Adrenal gland (tissue), 12 donors: Measurements from ENCODE around the gene MOB2. TPM values are rescaled to one million over a fixed set of nuclear protein-coding genes. Genes with fewer than 3 reads are reported as not detected.

Experiments used
- DNase-seq, 7 donors: peaks; one replicate each; pipeline ENCODE4 v3.0.0-alpha.2; 2019 to 2020
- H3K27ac ChIP-seq, 5 donors: fragments of 200-600 bp; sonication (generic) in 4 of 5; 1 replicate in 3 of 5; 2 replicates in 2 of 5; pipeline versions ENCODE4 v1.5.1 to v1.8.0; 2016 to 2020; ENCODE audit warnings: mild to moderate bottlenecking in 1 of 5
- H3K27me3 ChIP-seq: fragments of 200-600 bp; 2 replicates; pipeline ENCODE4 v1.8.0; 2021
- H3K36me3 ChIP-seq, 2 donors: fragments of 200-600 bp; replicated peaks in 1 of 2; 1 replicate in 1 of 2; 2 replicates in 1 of 2; pipeline versions ENCODE4 v1.5.1 to v1.8.0; 2018 to 2022
- H3K4me1 ChIP-seq, 2 donors: fragments of 200-600 bp; replicated peaks in 1 of 2; 1 replicate in 1 of 2; 2 replicates in 1 of 2; pipeline versions ENCODE4 v1.5.1 to v1.8.0; 2018 to 2021
- H3K4me3 ChIP-seq, 4 donors: fragments of 200-600 bp; sonication (generic) in 3 of 4; one replicate each; pipeline ENCODE4 v1.5.1; 2016 to 2018
- H3K9me3 ChIP-seq, 3 donors: fragments of 200-600 bp; sonication (generic) in 1 of 3; replicated peaks in 1 of 3; 1 replicate in 2 of 3; 2 replicates in 1 of 3; pipeline versions ENCODE4 v1.5.1 to v1.8.0; 2016 to 2021
- POLR2A ChIP-seq, 2 donors: fragments of 450-650 bp; IDR thresholded peaks; one replicate each; pipeline ENCODE4 v1.6.1; 2017; ENCODE audit warnings: antibody characterized with exemption in 2 of 2, mild to moderate bottlenecking in 2 of 2, moderate library complexity in 1 of 2
- WGBS, 4 donors: extraction: QIAGEN DNeasy Blood & Tissue Kit in 2 of 4; methylation state at CpG; one replicate each; pipeline versions ENCODE4 v1.1.5 to v1.1.7; 2013 to 2017; 5-methylcytosine and 5-hydroxymethylcytosine counted together
- intact Hi-C, 2 donors: fragments of 100-400 bp; cut with DNase I; formaldehyde crosslinking; loops; one replicate each; pipeline versions ENCODE4 v1.14.1 to v1.15.0; 2022 to 2023
- polyA plus RNA-seq, 3 donors: library from polyadenylated mRNA; stranded (reverse); fragments of 200-250 nt in 2 of 3; fragments of 350-450 nt in 1 of 3; fragmentation: Illumina TruSeq in 1 of 3; extraction: RNeasy Lipid Tissue Mini Kit (QIAGEN cat#74804) in 1 of 3; gene quantifications; one replicate each; pipeline ENCODE4 v1.2.3, GENCODE V29; 2013 to 2014
- total RNA-seq, 9 donors: library from RNA; depleted of rRNA in 4 of 9; stranded (reverse); fragments of >200 nt in 4 of 9; fragments of 120-200 nt in 1 of 9; fragmentation: NEBNext Ultra II Directional in 1 of 9; extraction: Animal tissue kit (Norgen Biotek cat#: 25700) in 1 of 9; gene quantifications; one replicate each; pipeline versions ENCODE4 v1.1.0 to v1.2.4, GENCODE V29; 2013 to 2023
- TF ChIP-seq, protein P1 (sequence below), 6 experiments: fragments of 450-650 bp in 4 of 6; fragments of 200-600 bp in 2 of 6; sonication (generic) in 1 of 6; IDR thresholded peaks; 1 replicate in 5 of 6; 2 replicates in 1 of 6; pipeline versions ENCODE4 v1.5.1 to v1.8.0; 2016 to 2021; ENCODE audit warnings: antibody characterized with exemption in 6 of 6, mild to moderate bottlenecking in 2 of 6, moderate library complexity in 1 of 6
- donor health status: healthy with polysubstance abuse.
- donor health status: Bipolar disorder and iron deficiency.
- donor health status: DM: yes; HTN: yes; CAD: no.
- donor health status: DM: no; HTN: no; CAD: no.
- donor health status: DM: no; HTN: no; CAD: no.
- donor health status: DM: yes; HTN: yes; CAD: no.

Gene MOB2
- total and polyA plus RNA-seq, 12 donors, result 11.2 to 43.3 (median 30.6) TPM

DNA sequence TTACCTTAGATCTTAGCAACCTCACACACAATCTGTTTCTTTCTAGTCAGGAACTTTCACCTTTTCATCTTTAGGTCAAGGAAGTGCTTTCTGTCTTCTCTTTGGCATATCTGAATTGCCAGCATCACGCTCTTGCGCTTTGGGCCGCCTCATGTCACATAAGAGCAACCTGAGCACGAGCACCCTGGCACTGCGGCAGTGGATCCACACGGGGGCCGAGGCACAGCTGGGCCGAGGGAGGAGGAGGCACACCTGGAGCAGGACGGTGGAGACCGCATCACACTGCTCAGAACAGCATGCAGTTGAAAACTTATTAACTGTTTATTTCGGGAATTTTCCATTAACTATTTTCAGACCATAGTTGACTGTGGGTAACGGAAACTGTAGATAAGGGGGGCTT, 10.7 kb downstream of the MOB2 start:
- Histone ChIP-seq H3K4me1 (no peaks in the 10 kb centered on the region), H3K4me3 (no peak overlapping the region), H3K27me3 (no peaks in the 10 kb centered on the region), H3K36me3 (peaks cover 0 to 51% of the 10 kb centered on the region in 2 donors), H3K27ac (no peak overlapping the region), H3K9me3 (no peaks in the 10 kb centered on the region)
- intact Hi-C loops, result loop anchor here in 1 of 2 donors (10.0 kb wide), 1 partner anchor 61 kb away; no protein-coding TSS in a partner anchor
- TF ChIP-seq, protein P1, sequence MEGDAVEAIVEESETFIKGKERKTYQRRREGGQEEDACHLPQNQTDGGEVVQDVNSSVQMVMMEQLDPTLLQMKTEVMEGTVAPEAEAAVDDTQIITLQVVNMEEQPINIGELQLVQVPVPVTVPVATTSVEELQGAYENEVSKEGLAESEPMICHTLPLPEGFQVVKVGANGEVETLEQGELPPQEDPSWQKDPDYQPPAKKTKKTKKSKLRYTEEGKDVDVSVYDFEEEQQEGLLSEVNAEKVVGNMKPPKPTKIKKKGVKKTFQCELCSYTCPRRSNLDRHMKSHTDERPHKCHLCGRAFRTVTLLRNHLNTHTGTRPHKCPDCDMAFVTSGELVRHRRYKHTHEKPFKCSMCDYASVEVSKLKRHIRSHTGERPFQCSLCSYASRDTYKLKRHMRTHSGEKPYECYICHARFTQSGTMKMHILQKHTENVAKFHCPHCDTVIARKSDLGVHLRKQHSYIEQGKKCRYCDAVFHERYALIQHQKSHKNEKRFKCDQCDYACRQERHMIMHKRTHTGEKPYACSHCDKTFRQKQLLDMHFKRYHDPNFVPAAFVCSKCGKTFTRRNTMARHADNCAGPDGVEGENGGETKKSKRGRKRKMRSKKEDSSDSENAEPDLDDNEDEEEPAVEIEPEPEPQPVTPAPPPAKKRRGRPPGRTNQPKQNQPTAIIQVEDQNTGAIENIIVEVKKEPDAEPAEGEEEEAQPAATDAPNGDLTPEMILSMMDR (IDR thresholded peaks at IDR 0.05), result no peak
- no peak for TF ChIP-seq POLR2A (IDR thresholded peaks at IDR 0.05)
- DNase-seq, result no peak
- WGBS, 4 donors, result 90 to 98% (median 96%) methylated on average over 12 of the region's 12 CpGs

DNA sequence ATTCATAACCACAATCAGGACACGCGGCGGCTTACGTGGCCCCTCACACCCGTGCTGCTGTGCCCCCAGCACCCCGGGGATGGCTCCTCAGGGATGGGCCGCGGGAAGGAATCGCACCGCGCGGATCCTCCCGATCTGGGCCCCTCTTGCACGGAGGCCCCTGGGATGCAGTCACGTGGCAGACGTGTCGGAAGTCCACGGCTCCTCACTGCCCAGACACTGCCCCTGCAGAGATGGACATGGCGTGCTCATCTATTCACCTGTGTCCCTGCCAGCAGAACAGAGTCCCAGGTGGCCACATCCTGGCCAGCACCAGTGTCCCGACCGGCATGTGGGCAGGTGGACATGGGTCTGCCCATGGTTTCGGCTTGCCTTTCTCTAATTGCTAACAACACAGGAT, 12.8 kb downstream of the MOB2 start:
- Histone ChIP-seq H3K27ac (no peak overlapping the region), H3K27me3 (no peaks in the 10 kb centered on the region), H3K4me3 (no peak overlapping the region), H3K9me3 (no peaks in the 10 kb centered on the region), H3K36me3 (peaks cover 0 to 48% of the 10 kb centered on the region in 2 donors), H3K4me1 (peaks cover 0 to 2% of the 10 kb centered on the region in 2 donors)
- no peak for DNase-seq
- TF ChIP-seq, protein P1 (IDR thresholded peaks at IDR 0.05), result no peak
- TF ChIP-seq POLR2A (IDR thresholded peaks at IDR 0.05), result no peak
- 95 to 98% (median 95%) methylated on average over 21 to 22 of the region's 22 CpGs for WGBS, 4 donors
- intact Hi-C loops, result loop anchor here in 1 of 2 donors (10.0 kb wide), 1 partner anchor 59 kb away; no protein-coding TSS in a partner anchor

DNA sequence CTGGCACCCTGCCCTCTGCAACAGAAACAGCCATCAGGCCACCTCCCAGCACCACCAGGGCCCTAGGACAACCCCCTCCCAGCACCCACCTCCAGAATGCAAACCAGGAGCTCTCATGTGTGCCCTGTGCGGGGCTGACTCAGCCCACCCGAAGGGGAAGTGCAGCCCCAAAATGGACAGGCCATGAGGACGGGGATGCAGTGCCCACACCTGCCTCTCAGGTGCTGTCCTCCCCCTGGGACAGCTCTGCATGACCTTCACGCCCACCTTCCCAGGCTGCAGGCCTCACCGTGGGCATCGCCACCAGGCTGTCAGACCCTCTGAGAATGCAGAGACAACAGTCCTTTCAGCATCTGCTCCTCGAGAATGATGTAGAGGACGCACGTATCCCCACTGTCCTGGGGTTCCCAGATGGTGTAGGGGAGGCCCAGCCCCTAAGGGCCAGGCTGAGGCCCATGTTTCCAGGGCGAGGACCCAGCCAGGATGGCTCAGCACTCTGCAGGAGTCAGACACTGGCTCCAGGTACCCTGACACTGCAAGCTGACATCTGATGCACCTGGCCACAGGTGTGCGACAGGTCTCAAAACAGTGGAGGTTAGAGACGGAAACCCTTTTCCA, 13.5 kb downstream of the MOB2 start:
- intact Hi-C loops, result loop anchor here in 1 of 2 donors (10.0 kb wide), 1 partner anchor 58 kb away; no protein-coding TSS in a partner anchor
- TF ChIP-seq, protein P1 (IDR thresholded peaks at IDR 0.05), result no peak
- no peak for TF ChIP-seq POLR2A (IDR thresholded peaks at IDR 0.05)
- Histone ChIP-seq H3K27me3 (no peaks in the 10 kb centered on the region), H3K4me1 (peaks cover 6 to 8% of the 10 kb centered on the region in 2 donors), H3K4me3 (no peak overlapping the region), H3K27ac (no peak overlapping the region), H3K9me3 (no peaks in the 10 kb centered on the region), H3K36me3 (peaks cover 0 to 48% of the 10 kb centered on the region in 2 donors)
- no peak for DNase-seq
- 87 to 96% (median 94%) methylated on average over 5 to 12 of the region's 12 CpGs for WGBS, 4 donors

DNA sequence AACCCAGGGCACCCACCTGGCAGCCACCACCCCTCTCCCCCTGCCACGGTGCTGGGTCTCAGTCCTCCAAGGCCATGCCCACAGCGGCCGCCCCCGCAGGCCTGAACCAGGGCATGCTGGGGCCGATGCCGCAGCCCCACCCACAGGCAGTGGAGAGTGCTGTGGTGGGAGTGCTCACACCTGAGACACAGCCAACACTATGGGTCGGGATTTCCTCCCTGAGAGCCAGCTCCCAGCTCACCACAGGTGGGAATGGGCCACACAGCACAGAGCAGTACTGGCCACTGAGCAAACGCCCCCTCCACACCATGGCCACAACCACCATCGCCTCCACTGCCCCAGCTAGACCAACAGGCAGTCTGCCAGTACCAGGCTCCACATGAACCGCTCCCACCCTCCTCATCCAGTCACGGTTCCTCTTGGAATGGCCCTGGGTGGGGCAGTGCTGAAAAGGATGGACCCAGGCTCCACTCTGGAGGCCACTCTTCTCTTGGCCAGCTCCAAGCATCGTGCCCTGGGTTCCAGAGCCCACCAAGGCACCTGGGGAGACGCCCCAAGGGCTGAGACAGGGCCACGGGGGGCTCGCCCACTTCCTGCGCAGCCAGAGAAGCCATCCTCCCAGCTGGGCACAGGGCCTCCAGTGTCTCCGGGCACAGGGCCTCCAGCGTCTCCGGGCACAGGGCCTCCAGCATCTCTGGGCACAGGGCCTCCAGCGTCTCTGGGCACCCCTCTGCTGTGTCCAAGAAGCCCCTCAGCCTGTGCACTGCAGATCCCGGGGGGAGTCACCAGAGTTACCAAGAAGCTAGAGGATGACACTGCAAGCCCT, 14.2 kb downstream of the MOB2 start:
- TF ChIP-seq POLR2A (IDR thresholded peaks at IDR 0.05), result no peak
- TF ChIP-seq, protein P1 (IDR thresholded peaks at IDR 0.05), result no peak
- H3K36me3 ChIP-seq, result peaks cover 0 to 46% of the 10 kb centered on the region in 2 donors
- intact Hi-C loops, result loop anchor here in 1 of 2 donors (10.0 kb wide), 1 partner anchor 58 kb away; no protein-coding TSS in a partner anchor
- H3K27me3 ChIP-seq, result no peaks in the 10 kb centered on the region
- H3K4me1 ChIP-seq, result peaks cover 10 to 13% of the 10 kb centered on the region in 2 donors
- no peaks in the 10 kb centered on the region for H3K9me3 ChIP-seq
- no peak for DNase-seq
- H3K4me3 ChIP-seq, result no peak overlapping the region
- WGBS, 4 donors, result 81 to 94% (median 92%) methylated on average over 5 to 21 of the region's 21 CpGs
- H3K27ac ChIP-seq, result no peak overlapping the region
